Urothelium cell line (cell line): ENCODE data around the gene VRK1.
"Not testable (repeated sequence)": the region's sequence is repeated elsewhere in the genome, so short reads cannot be mapped to it uniquely, and the experiment has no call there.

Experiments used
- DNase-seq: peaks from one replicate; pipeline ENCODE4 v3.0.0; 2011; ENCODE audit warnings: low spot score, mixed read lengths
- FAIRE-seq: peaks from 2 replicates; lab custom pipeline; 2011; peaks lifted over from hg19 to GRCh38; lab: Jason Lieb, UNC

Gene VRK1

GRCh38 chr14:96874127-96874526 is 76.9 kb downstream of the VRK1 start:
- FAIRE-seq: no peak
- no peak for DNase-seq

- DNase-seq: no peak
- no peak for FAIRE-seq
Observed at GRCh38 chr14:96876747-96877146, 79.6 kb downstream of the VRK1 start.

GRCh38 chr14:96881713-96882112 is 84.5 kb downstream of the VRK1 start:
- DNase-seq: no peak
- no peak for FAIRE-seq

- DNase-seq, FAIRE-seq: not testable (repeated sequence)
Observed at GRCh38 chr14:96883974-96884373, 86.8 kb downstream of the VRK1 start.

GRCh38 chr14:96888158-96888557 is 91.0 kb downstream of the VRK1 start:
- FAIRE-seq (no peak), DNase-seq (no peak)

GRCh38 chr14:96888593-96888992 is 91.4 kb downstream of the VRK1 start:
- DNase-seq: no peak
- FAIRE-seq: no peak

GRCh38 chr14:96889091-96889490 is 91.9 kb downstream of the VRK1 start:
- FAIRE-seq: no peak
- DNase-seq: no peak

GRCh38 chr14:96893966-96894622 is 96.9 kb downstream of the VRK1 start:
- DNase-seq: no peak
- no peak for FAIRE-seq

GRCh38 chr14:96894966-96895365 is 97.8 kb downstream of the VRK1 start:
- FAIRE-seq (no peak), DNase-seq (no peak)

- DNase-seq: no peak
Observed at GRCh38 chr14:96895658-96896271, 98.6 kb downstream of the VRK1 start.

GRCh38 chr14:96897184-96897583 is 100.0 kb downstream of the VRK1 start:
- FAIRE-seq: no peak
- DNase-seq: no peak

More at GRCh38 chr14:96895658-96896271, 98.6 kb downstream of the VRK1 start:
- no peak for FAIRE-seq

- DNase-seq (no peak), FAIRE-seq (no peak)
Observed at GRCh38 chr14:96901227-96901626, 104.0 kb downstream of the VRK1 start.

- FAIRE-seq (no peak), DNase-seq (no peak)
Observed at GRCh38 chr14:96902004-96902403, 104.8 kb downstream of the VRK1 start.

GRCh38 chr14:96903444-96904023 is 106.4 kb downstream of the VRK1 start:
- FAIRE-seq: no peak

GRCh38 chr14:96904201-96904600 is 107.0 kb downstream of the VRK1 start:
- DNase-seq (no peak), FAIRE-seq (no peak)

More at GRCh38 chr14:96903444-96904023, 106.4 kb downstream of the VRK1 start:
- DNase-seq: no peak

GRCh38 chr14:96905065-96905464 is 107.9 kb downstream of the VRK1 start:
- FAIRE-seq (no peak), DNase-seq (no peak)

- no peak for FAIRE-seq
- DNase-seq: no peak
Observed at GRCh38 chr14:96905825-96906224, 108.6 kb downstream of the VRK1 start.

GRCh38 chr14:96906434-96906833 is 109.3 kb downstream of the VRK1 start:
- FAIRE-seq (no peak), DNase-seq (no peak)

GRCh38 chr14:96909841-96910364 is 112.7 kb downstream of the VRK1 start:
- no peak for FAIRE-seq
- DNase-seq: no peak

- FAIRE-seq (no peak), DNase-seq (no peak)
Observed at GRCh38 chr14:96911499-96912149, 114.4 kb downstream of the VRK1 start.

- DNase-seq: no peak
- FAIRE-seq: no peak
Observed at GRCh38 chr14:96914571-96915128, 117.5 kb downstream of the VRK1 start.
